CD4-positive, alpha-beta T cell (primary cell): Measurements from ENCODE around the gene OR6N1. TPM values are rescaled to one million over a fixed set of nuclear protein-coding genes. Genes with fewer than 3 reads are reported as not detected.

Experiments used
- ATAC-seq: fragments of 200-7000 bp; cut with Tn5 transposase; one replicate; pipeline ENCODE4 v1.10.0; 2022; ENCODE audit warnings: mild to moderate bottlenecking; ENCODE audit not compliant: poor library complexity
- CTCF ChIA-PET: fragments of 350-600 bp; sonication (Branson Sonifier 250); formaldehyde crosslinking; loops from one replicate; lab custom pipeline; 2021; ENCODE audit warnings: antibody characterized with exemption, inconsistent platforms; lab: Charles Lee
- POLR2A ChIA-PET: fragments of 350-600 bp; sonication (Branson Sonifier 250); formaldehyde crosslinking; loops from one replicate; lab custom pipeline; 2021; ENCODE audit warnings: antibody characterized with exemption, inconsistent platforms; lab: Charles Lee
- DNase-seq, 14 experiments: peaks; one replicate each; pipeline ENCODE4 v3.0.0-alpha.2; 2013 to 2020; ENCODE audit warnings: mixed read lengths in 2 of 14
- H3K27ac ChIP-seq, 2 donors: one replicate each; pipeline versions ENCODE4 v1.5.1 to v1.7.0; 2013; ENCODE audit warnings: low read length in 2 of 2, low read depth in 1 of 2, mild to moderate bottlenecking in 1 of 2
- H3K27me3 ChIP-seq, 2 experiments: 1 replicate in 1 of 2; 2 replicates in 1 of 2; pipeline versions ENCODE4 v1.6.1 to v1.7.0; 2013; ENCODE audit warnings: low read length in 2 of 2, control low read depth in 1 of 2, mild to moderate bottlenecking in 1 of 2, moderate library complexity in 1 of 2; ENCODE audit not compliant: insufficient read depth in 2 of 2, control insufficient read depth in 1 of 2
- H3K36me3 ChIP-seq: one replicate; pipeline ENCODE4 v1.6.1; 2013; ENCODE audit warnings: low read length, control low read depth; ENCODE audit not compliant: insufficient read depth
- H3K4me1 ChIP-seq: one replicate; pipeline ENCODE4 v1.6.1; 2013; ENCODE audit warnings: low read length, control low read depth; ENCODE audit not compliant: insufficient read depth
- H3K4me3 ChIP-seq: one replicate; pipeline ENCODE4 v1.5.1; 2013; ENCODE audit warnings: mild to moderate bottlenecking, low read length, moderate library complexity
- H3K9me3 ChIP-seq, 2 experiments: 1 replicate in 1 of 2; 2 replicates in 1 of 2; pipeline versions ENCODE4 v1.6.1 to v1.7.0; 2013; ENCODE audit warnings: low read length in 2 of 2, mild to moderate bottlenecking in 2 of 2, control low read depth in 1 of 2, moderate library complexity in 1 of 2; ENCODE audit not compliant: control insufficient read depth in 1 of 2, insufficient read depth in 1 of 2
- H3K27ac Mint-ChIP-seq: one replicate; pipeline ENCODE4 v1.8.0; 2020; ENCODE audit warnings: mixed read lengths
- H3K27me3 Mint-ChIP-seq: one replicate; pipeline ENCODE4 v1.8.0; 2021; ENCODE audit warnings: mixed read lengths
- H3K36me3 Mint-ChIP-seq: one replicate; pipeline ENCODE4 v1.8.0; 2021; ENCODE audit warnings: low read depth, mixed read lengths
- H3K4me1 Mint-ChIP-seq: one replicate; pipeline ENCODE4 v1.8.0; 2021; ENCODE audit warnings: low read depth, mixed read lengths
- H3K4me3 Mint-ChIP-seq: one replicate; pipeline ENCODE4 v1.8.0; 2020; ENCODE audit warnings: mild to moderate bottlenecking, mixed read lengths
- H3K9me3 Mint-ChIP-seq: one replicate; pipeline ENCODE4 v1.8.0; 2020; ENCODE audit warnings: mixed read lengths
- intact Hi-C, 2 experiments: fragments of 100-400 bp; cut with DNase I in 1 of 2; cut with micrococcal nuclease in 1 of 2; formaldehyde crosslinking; loops; one replicate each; pipeline versions ENCODE4 v1.15.1 to v1.9.0; 2023 to 2025; cut with DNase I, micrococcal nuclease
- total RNA-seq, 174 experiments: library from RNA in 2 of 174; stranded (reverse) in 2 of 174; gene quantifications; one replicate each; pipeline ENCODE4 v1.2.3 and lab custom pipeline; 2021 to 2026
- TF ChIP-seq, protein P1 (sequence below): fragments of 200-600 bp; IDR thresholded peaks from one replicate; pipeline ENCODE4 v1.8.0; 2022; ENCODE audit warnings: antibody characterized with exemption, mild to moderate bottlenecking

Gene OR6N1
- total RNA-seq, 2 experiments from 2014 or later: not detected

DNA sequence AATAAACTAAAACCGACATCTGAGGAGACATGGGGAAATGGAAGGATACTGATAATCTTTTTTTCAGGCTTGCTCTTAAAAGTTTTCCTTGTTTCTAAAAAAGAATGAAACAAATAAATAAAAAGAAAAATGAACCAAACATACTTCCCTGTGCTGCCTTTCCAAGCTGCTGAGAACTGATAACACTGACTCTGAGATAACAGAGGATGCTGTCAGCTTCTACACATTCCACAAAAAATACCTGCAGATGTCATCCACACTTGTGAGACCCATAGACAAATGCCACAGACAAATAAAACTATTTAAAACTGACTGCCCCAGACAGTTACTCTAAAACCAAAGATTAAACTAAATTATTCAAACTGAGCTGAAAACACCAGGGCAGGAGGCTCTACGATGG, 39.5 kb downstream of the OR6N1 start:
- CTCF ChIA-PET: no interaction called here
- Mint-ChIP-seq H3K36me3 (no peaks in the 10 kb centered on the region), H3K9me3 (no peaks in the 10 kb centered on the region), H3K4me1 (no peaks in the 10 kb centered on the region), H3K27ac (no peak overlapping the region), H3K27me3 (peaks cover 5% of the 10 kb centered on the region), H3K4me3 (no peak overlapping the region)
- ATAC-seq (no peak), DNase-seq (no peak)
- H3K27ac ChIP-seq: no peak overlapping the region
- H3K4me3 ChIP-seq: no peak overlapping the region
- intact Hi-C loops: no loop called here
- no peaks in the 10 kb centered on the region for H3K36me3 ChIP-seq
- peaks cover 0 to 2% of the 10 kb centered on the region in 2 experiments for H3K27me3 ChIP-seq
- TF ChIP-seq, protein P1, sequence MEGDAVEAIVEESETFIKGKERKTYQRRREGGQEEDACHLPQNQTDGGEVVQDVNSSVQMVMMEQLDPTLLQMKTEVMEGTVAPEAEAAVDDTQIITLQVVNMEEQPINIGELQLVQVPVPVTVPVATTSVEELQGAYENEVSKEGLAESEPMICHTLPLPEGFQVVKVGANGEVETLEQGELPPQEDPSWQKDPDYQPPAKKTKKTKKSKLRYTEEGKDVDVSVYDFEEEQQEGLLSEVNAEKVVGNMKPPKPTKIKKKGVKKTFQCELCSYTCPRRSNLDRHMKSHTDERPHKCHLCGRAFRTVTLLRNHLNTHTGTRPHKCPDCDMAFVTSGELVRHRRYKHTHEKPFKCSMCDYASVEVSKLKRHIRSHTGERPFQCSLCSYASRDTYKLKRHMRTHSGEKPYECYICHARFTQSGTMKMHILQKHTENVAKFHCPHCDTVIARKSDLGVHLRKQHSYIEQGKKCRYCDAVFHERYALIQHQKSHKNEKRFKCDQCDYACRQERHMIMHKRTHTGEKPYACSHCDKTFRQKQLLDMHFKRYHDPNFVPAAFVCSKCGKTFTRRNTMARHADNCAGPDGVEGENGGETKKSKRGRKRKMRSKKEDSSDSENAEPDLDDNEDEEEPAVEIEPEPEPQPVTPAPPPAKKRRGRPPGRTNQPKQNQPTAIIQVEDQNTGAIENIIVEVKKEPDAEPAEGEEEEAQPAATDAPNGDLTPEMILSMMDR: no peak
- POLR2A ChIA-PET: no interaction called here
- no peaks in the 10 kb centered on the region for H3K4me1 ChIP-seq
- no peaks in the 10 kb centered on the region for H3K9me3 ChIP-seq

DNA sequence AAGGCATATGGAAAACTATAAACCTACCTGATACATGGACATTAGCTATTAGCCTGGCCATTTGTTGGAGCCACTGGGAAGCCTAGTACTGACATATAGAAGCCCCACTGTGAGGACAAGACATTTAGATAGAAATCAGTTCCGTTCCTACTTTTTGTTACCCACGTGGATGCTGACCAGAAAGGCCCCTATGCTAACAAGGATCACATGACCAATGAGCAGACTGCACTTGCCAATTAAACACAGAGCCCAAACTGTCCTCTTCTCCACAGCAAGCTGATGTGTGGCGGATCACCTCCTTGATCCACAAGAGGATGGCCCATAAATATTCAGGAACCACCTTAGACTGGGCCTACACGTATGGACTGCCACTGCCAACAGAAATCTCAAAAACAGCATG, 40.3 kb downstream of the OR6N1 start:
- POLR2A ChIA-PET: no interaction called here
- intact Hi-C loops: no loop called here
- Histone ChIP-seq H3K27me3 (peaks cover 0 to 2% of the 10 kb centered on the region in 2 experiments), H3K27ac (no peak overlapping the region), H3K4me1 (no peaks in the 10 kb centered on the region), H3K4me3 (no peak overlapping the region), H3K36me3 (no peaks in the 10 kb centered on the region), H3K9me3 (no peaks in the 10 kb centered on the region)
- TF ChIP-seq, protein P1: no peak
- no peak for ATAC-seq
- Mint-ChIP-seq H3K4me3 (no peak overlapping the region), H3K36me3 (no peaks in the 10 kb centered on the region), H3K9me3 (no peaks in the 10 kb centered on the region), H3K27ac (no peak overlapping the region), H3K27me3 (peaks cover 5% of the 10 kb centered on the region), H3K4me1 (no peaks in the 10 kb centered on the region)
- DNase-seq: no peak
- CTCF ChIA-PET: no interaction called here

DNA sequence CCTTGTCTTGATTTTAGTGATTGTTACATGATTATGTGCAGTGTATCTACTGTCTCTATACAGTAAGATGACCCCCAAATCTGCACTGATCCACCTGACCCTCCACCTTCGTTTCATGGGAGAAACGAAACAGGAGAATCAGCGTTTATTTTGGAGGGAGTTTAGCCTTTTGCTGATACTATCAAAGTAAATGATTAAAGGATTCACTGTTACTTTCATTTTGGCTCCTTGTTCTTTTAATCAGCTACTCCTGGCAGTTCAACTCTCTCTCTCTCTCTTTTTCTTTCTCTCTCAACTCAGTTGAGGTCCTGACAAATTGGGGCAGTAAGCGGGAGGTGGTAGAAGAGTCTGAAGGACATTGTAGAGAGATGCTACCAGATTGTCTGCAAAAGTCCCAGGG, 41.5 kb downstream of the OR6N1 start:
- intact Hi-C loops: no loop called here
- no peak for ATAC-seq
- Mint-ChIP-seq H3K4me1 (no peaks in the 10 kb centered on the region), H3K27ac (no peak overlapping the region), H3K9me3 (no peaks in the 10 kb centered on the region), H3K27me3 (peaks cover 10% of the 10 kb centered on the region), H3K4me3 (no peak overlapping the region), H3K36me3 (no peaks in the 10 kb centered on the region)
- ChIA-PET POLR2A (no interaction called here), CTCF (no interaction called here)
- H3K27ac ChIP-seq: no peak overlapping the region
- H3K4me3 ChIP-seq: no peak overlapping the region
- no peak for DNase-seq
- H3K36me3 ChIP-seq: no peaks in the 10 kb centered on the region
- H3K9me3 ChIP-seq: no peaks in the 10 kb centered on the region
- H3K4me1 ChIP-seq: no peaks in the 10 kb centered on the region
- TF ChIP-seq, protein P1: no peak
- H3K27me3 ChIP-seq: peaks cover 0 to 2% of the 10 kb centered on the region in 2 experiments
